EL (cell line): ENCODE results near the gene SNAP47.

ENCODE experiments used
- DNase-seq: peaks from one replicate; pipeline ENCODE4 v3.0.0-alpha.2; 2016

The SNAP47 gene

GRCh38 chr1:227769936-227770494 lies 34.8 kb downstream of the SNAP47 start:
- no peak for DNase-seq

- DNase-seq = no peak
These were observed 35.6 kb downstream of the SNAP47 start for GRCh38 chr1:227770812-227771211.

GRCh38 chr1:227771326-227771725 lies 36.1 kb downstream of the SNAP47 start:
- DNase-seq = no peak

- no peak for DNase-seq
These were observed 36.5 kb downstream of the SNAP47 start for GRCh38 chr1:227771771-227772170.

GRCh38 chr1:227773558-227773957 lies 38.3 kb downstream of the SNAP47 start:
- DNase-seq = no peak

- DNase-seq = no peak
These were observed 39.0 kb downstream of the SNAP47 start for GRCh38 chr1:227774051-227774731.

GRCh38 chr1:227774821-227775661 lies 39.8 kb downstream of the SNAP47 start:
- DNase-seq = no peak

GRCh38 chr1:227775841-227776240 lies 40.6 kb downstream of the SNAP47 start:
- no peak for DNase-seq

GRCh38 chr1:227776331-227776771 lies 41.1 kb downstream of the SNAP47 start:
- DNase-seq = peak; percentile 74

GRCh38 chr1:227777156-227777555 lies 41.9 kb downstream of the SNAP47 start:
- DNase-seq = no peak

- DNase-seq = no peak
These were observed 42.4 kb downstream of the SNAP47 start for GRCh38 chr1:227777646-227778045.

GRCh38 chr1:227778401-227778947 lies 43.2 kb downstream of the SNAP47 start:
- DNase-seq = peak; percentile 70

- DNase-seq = no peak
These were observed 43.8 kb downstream of the SNAP47 start for GRCh38 chr1:227779021-227779441.

GRCh38 chr1:227779685-227780084 lies 44.5 kb downstream of the SNAP47 start:
- no peak for DNase-seq

- no peak for DNase-seq
These were observed 45.1 kb downstream of the SNAP47 start for GRCh38 chr1:227780101-227781044.

GRCh38 chr1:227781314-227781930 lies 46.2 kb downstream of the SNAP47 start:
- DNase-seq = no peak

GRCh38 chr1:227782226-227782625 lies 47.0 kb downstream of the SNAP47 start:
- no peak for DNase-seq

- DNase-seq = no peak
These were observed 50.0 kb downstream of the SNAP47 start for GRCh38 chr1:227785094-227785804.

- no peak for DNase-seq
These were observed 50.8 kb downstream of the SNAP47 start for GRCh38 chr1:227785805-227786671.
